Testis (tissue), 2 donors: Measurements from ENCODE around the gene DCDC2.

ENCODE experiments used
- POLR2A ChIP-seq: fragments of 450-650 bp; IDR thresholded peaks from one replicate; pipeline ENCODE4 v1.6.1; 2017; ENCODE audit warnings: antibody characterized with exemption, mild to moderate bottlenecking, moderate library complexity
- TF ChIP-seq, protein P1 (sequence below), 3 experiments: fragments of 450-650 bp in 2 of 3; fragments of 200-600 bp in 1 of 3; sonication (generic) in 1 of 3; IDR thresholded peaks; one replicate each; pipeline ENCODE4 v1.5.1; 2016 to 2019; ENCODE audit warnings: antibody characterized with exemption in 3 of 3, mild to moderate bottlenecking in 2 of 3, moderate library complexity in 1 of 3

DNA sequence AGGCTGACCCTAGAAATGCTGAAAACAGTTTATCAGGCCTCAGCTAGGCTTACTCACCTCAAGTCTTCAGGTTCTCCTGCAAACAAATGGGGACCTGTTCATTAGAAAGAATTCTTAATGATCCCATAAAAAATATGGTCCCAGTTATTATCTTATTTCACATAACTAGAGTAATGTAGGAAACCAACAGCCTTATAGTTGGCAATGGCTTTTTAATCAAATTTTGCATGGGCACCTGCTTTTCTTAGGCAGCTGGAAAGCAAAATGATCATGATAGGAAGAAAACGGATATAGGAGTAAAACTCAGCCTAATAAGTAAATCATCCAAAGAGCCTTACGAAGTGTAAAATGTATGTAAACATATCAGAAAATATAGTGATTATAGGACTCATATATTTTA is 230.5 kb downstream of the DCDC2 start:
- TF ChIP-seq, protein P1, sequence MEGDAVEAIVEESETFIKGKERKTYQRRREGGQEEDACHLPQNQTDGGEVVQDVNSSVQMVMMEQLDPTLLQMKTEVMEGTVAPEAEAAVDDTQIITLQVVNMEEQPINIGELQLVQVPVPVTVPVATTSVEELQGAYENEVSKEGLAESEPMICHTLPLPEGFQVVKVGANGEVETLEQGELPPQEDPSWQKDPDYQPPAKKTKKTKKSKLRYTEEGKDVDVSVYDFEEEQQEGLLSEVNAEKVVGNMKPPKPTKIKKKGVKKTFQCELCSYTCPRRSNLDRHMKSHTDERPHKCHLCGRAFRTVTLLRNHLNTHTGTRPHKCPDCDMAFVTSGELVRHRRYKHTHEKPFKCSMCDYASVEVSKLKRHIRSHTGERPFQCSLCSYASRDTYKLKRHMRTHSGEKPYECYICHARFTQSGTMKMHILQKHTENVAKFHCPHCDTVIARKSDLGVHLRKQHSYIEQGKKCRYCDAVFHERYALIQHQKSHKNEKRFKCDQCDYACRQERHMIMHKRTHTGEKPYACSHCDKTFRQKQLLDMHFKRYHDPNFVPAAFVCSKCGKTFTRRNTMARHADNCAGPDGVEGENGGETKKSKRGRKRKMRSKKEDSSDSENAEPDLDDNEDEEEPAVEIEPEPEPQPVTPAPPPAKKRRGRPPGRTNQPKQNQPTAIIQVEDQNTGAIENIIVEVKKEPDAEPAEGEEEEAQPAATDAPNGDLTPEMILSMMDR (IDR thresholded peaks at IDR 0.05), result no peak
- TF ChIP-seq POLR2A, result no peak
